Endothelial cell (in vitro differentiated cells): ENCODE results near the gene ST8SIA4. TPM values are rescaled to one million over a fixed set of nuclear protein-coding genes. Genes with fewer than 3 reads are reported as not detected.
A peak's percentile ranks its signal among the peaks of the same experiment; 100 is the strongest.

ENCODE experiments used
- DNase-seq: peaks from one replicate; pipeline ENCODE4 v3.0.0; 2021; ENCODE audit warnings: low spot score
- H3K27ac Mint-ChIP-seq: one replicate; pipeline ENCODE4 v1.8.0; 2021; ENCODE audit warnings: mixed read lengths, inconsistent platforms; ENCODE audit not compliant: unreplicated experiment
- H3K27me3 Mint-ChIP-seq: one replicate; pipeline ENCODE4 v1.8.0; 2021; ENCODE audit warnings: mild to moderate bottlenecking, moderate library complexity, mixed read lengths, inconsistent platforms; ENCODE audit not compliant: unreplicated experiment
- H3K36me3 Mint-ChIP-seq: one replicate; pipeline ENCODE4 v1.8.0; 2021; ENCODE audit warnings: mild to moderate bottlenecking, low read depth, mixed read lengths, inconsistent platforms; ENCODE audit not compliant: unreplicated experiment
- H3K4me1 Mint-ChIP-seq: one replicate; pipeline ENCODE4 v1.8.0; 2021; ENCODE audit warnings: mild to moderate bottlenecking, mixed read lengths, inconsistent platforms; ENCODE audit not compliant: unreplicated experiment
- H3K4me3 Mint-ChIP-seq: one replicate; pipeline ENCODE4 v1.8.0; 2021; ENCODE audit warnings: mild to moderate bottlenecking, mixed read lengths, inconsistent platforms; ENCODE audit not compliant: unreplicated experiment
- H3K9me3 Mint-ChIP-seq: one replicate; pipeline ENCODE4 v1.8.0; 2021; ENCODE audit warnings: mixed read lengths, inconsistent platforms; ENCODE audit not compliant: unreplicated experiment
- CTCF ChIP-seq: fragments of 200-600 bp; sonication (generic); IDR thresholded peaks from one replicate; pipeline ENCODE4 v1.5.0; 2021; ENCODE audit warnings: antibody characterized with exemption; ENCODE audit not compliant: unreplicated experiment
- long read RNA-seq: library from polyadenylated mRNA; unstranded; transcript quantifications from one replicate; pipeline ENCODE4 v2.0.0, GENCODE V29; 2020; ENCODE audit not compliant: unreplicated experiment
- total RNA-seq: library from RNA; stranded (reverse); fragmentation: NEBNext Ultra II Directional; extraction: Animal tissue kit (Norgen Biotek cat#: 25700); gene quantifications from one replicate; pipeline ENCODE4 v1.2.1, GENCODE V29; 2021; ENCODE audit not compliant: unreplicated experiment

Gene ST8SIA4
- 30.3 TPM for total RNA-seq
- long read RNA-seq, full-length matches to known transcripts, result 9 of 12 reads
- long read RNA-seq, partial matches to known transcripts, result 0 of 12 reads
- long read RNA-seq, other reads (novel, unspliced or antisense), result 3 of 12 reads

GRCh38 chr5:100903039-100903887 is at the start of gene ST8SIA4:
Gene ST8SIA4, minus strand, starts transcription at chr5:100903282. Its CDS starts 327 bp downstream, at chr5:100902955.
- peak within 1 kb of the TSS; percentile 94 for H3K4me3 Mint-ChIP-seq
- no peak for TF ChIP-seq CTCF
- peaks cover 14% of the 10 kb centered on the region for H3K36me3 Mint-ChIP-seq
- peak within 1 kb of the TSS; percentile 99 for H3K27ac Mint-ChIP-seq
- peak; percentile 71 for DNase-seq
- H3K4me1 Mint-ChIP-seq, result peaks cover 39% of the 10 kb centered on the region
- H3K27me3 Mint-ChIP-seq, result peaks cover 20% of the 10 kb centered on the region
- no peaks in the 10 kb centered on the region for H3K9me3 Mint-ChIP-seq

- no peak for TF ChIP-seq CTCF
- DNase-seq, result no peak
- Mint-ChIP-seq H3K27me3 (no peaks in the 10 kb centered on the region), H3K36me3 (no peaks in the 10 kb centered on the region), H3K9me3 (no peaks in the 10 kb centered on the region), H3K27ac (no peak overlapping the region), H3K4me3 (no peak overlapping the region), H3K4me1 (no peaks in the 10 kb centered on the region)
These were observed 47.9 kb upstream of the ST8SIA4 start for GRCh38 chr5:100950985-100951384.

GRCh38 chr5:100913298-100913697 is 10.2 kb upstream of the ST8SIA4 start:
- no peaks in the 10 kb centered on the region for H3K36me3 Mint-ChIP-seq
- H3K4me1 Mint-ChIP-seq, result no peaks in the 10 kb centered on the region
- H3K27me3 Mint-ChIP-seq, result no peaks in the 10 kb centered on the region
- TF ChIP-seq CTCF, result no peak
- DNase-seq, result no peak
- H3K9me3 Mint-ChIP-seq, result no peaks in the 10 kb centered on the region
- no peak overlapping the region for H3K4me3 Mint-ChIP-seq
- H3K27ac Mint-ChIP-seq, result no peak overlapping the region

- peaks cover 14% of the 10 kb centered on the region for H3K4me1 Mint-ChIP-seq
These were observed 6.0 kb upstream of the ST8SIA4 start for GRCh38 chr5:100909034-100909433.

More at GRCh38 chr5:100909034-100909433, 6.0 kb upstream of the ST8SIA4 start:
- TF ChIP-seq CTCF, result no peak
- no peak overlapping the region for H3K27ac Mint-ChIP-seq
- DNase-seq, result no peak
- no peaks in the 10 kb centered on the region for H3K9me3 Mint-ChIP-seq
- H3K4me3 Mint-ChIP-seq, result no peak overlapping the region
- no peaks in the 10 kb centered on the region for H3K27me3 Mint-ChIP-seq
- H3K36me3 Mint-ChIP-seq, result no peaks in the 10 kb centered on the region
